GM18519 (cell line): Measurements from ENCODE around the gene STK11.

Experiments used
- ATAC-seq: cut with Tn5 transposase; IDR thresholded peaks from one replicate; pipeline ENCODE4 v1.9.1; 2021; ENCODE audit warnings: mild to moderate bottlenecking, moderate library complexity; ENCODE audit not compliant: unreplicated experiment, low FRiP score

Gene STK11

GRCh38 chr19:1223018-1223855 lies 17.7 kb downstream of the STK11 start:
- no peak for ATAC-seq

GRCh38 chr19:1224047-1224825 lies 18.7 kb downstream of the STK11 start:
- ATAC-seq = no peak

GRCh38 chr19:1224847-1225246 lies 19.3 kb downstream of the STK11 start:
- no peak for ATAC-seq

DNA sequence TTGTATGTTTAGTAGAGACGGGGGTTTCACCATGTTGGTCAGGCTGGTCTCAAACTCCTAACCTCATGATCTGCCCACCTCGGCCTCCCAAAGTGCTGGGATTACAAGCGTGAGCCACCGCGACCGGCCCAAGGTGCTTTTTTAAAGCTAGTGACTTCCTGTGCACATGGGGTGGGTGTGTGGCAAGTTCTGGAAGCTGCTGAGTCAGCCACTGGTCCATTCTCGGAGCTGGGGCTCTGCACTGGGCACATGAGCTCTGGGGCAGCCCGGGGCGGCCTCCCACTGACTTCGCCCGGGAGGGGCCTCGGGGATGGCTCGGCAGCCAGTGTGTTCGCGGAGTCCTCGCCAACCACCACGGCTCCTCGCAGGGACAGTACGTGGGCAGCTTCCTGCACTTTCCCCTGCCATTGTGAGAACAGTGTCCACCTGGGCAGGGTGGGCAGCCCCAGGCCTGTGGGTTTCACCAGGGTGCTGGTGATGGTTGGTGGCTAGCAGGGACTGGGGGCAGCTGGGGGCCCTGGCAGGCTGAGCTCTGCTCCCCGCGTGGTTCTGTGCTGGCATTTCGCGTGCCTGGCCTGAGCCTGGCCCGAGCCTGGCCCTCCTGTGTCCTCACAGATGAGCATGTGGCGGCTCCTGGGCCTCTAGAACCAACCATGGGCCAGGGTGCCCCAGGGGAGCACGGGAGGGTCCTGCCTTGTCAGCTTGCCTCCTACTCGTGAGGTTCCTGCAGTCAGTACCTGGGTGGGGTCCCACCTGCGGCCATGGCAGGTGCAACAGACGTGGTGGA lies 20.1 kb downstream of the STK11 start:
- ATAC-seq = no peak

DNA sequence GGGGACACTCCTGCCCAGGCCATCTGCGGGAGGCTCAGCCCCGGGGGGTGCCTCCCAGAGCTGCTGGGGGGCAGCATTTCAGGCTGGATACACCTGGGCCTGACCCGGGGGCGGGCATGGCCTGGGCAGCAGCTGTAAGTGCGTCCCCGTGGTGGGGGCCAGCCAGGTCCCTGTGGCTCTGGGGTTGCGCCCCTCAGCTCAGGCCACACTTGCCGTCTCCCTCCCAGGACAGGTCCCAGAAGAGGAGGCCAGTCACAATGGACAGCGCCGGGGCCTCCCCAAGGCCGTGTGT lies 20.6 kb downstream of the STK11 start:
- ATAC-seq = no peak

DNA sequence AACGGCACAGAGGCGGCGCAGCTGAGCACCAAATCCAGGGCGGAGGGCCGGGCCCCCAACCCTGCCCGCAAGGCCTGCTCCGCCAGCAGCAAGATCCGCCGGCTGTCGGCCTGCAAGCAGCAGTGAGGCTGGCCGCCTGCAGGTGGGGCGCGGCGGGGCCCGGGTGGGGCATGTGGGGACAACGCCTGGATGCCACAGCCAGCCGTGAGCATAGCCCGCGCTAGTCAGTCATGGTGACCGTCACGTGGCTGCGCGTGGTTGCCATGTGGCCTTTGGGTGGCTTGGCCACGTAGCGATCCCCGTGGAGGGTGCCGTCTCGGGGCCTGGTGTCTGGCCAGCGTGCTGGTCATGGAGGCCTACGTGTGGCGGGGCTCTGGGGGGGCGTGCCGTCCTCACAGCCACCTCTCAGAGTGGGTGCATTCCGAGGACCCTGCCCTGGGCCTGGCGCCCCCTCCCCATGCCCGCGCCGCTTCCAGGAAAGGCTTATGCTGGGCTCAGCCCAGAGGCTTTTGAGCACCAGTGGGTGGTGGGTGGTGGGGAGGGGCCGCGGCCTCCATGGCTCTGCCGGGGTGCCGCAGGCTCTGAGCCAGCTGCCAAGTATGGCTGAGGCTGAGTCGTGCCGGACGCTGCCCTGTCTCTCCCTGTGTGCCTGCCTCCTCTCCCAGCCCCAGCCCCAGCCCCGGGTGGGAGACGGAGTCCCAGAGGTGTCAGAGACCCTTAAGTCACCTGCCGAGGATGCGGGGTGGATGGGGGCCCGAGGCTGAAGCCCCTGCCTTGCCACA lies 21.1 kb downstream of the STK11 start:
- no peak for ATAC-seq

- ATAC-seq = no peak
Observed at GRCh38 chr19:1227304-1228054, 21.9 kb downstream of the STK11 start.

GRCh38 chr19:1228161-1228957 lies 22.8 kb downstream of the STK11 start:
- no peak for ATAC-seq

DNA sequence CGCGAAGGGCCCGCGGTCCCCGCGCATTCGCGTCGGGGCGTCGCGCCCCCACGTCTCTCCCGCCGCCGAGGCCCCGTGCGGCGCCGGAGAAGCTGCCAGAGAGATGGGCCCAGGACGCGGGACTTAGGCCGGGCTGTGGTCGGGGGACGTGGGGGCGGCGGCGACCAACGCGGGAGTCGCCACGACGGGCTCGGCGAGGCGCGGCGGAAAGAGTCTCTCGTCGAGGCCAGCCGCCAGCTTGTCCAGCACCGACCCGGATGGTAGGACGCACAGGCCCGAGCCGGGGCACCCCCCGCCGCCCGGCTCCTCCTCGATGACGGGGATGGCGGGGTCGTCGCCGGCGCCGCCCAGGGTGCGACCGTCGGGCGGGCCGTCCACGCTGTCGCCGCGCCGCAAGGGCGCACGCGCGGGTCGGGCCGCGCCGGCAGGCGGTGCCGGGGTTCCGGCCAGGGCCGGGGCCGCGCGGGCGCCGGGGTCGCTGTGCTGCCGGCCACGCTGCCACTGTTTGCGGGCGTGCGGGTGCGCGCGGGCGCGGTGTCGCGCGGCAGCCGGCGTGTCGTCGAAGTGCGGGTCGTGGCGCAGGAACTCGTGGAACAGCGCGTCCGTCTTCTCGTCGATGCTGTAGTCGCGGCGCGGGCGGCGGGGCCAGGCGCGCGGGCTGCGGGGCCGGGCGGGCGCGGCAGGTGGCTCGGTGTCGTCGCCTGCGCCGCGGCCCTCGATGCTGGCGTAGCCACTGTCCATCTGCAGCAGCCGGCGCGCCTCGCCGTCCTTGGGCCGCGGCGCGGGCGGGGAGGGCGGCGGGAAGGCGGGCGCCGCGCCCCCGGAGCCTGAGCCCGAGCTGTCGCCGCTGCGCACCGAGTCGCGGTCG lies 23.7 kb downstream of the STK11 start:
- no peak for ATAC-seq

- ATAC-seq = no peak
Observed at GRCh38 chr19:1229924-1230782, 24.6 kb downstream of the STK11 start.

GRCh38 chr19:1230783-1231489 lies 25.4 kb downstream of the STK11 start:
- no peak for ATAC-seq

- ATAC-seq = no peak
Observed at GRCh38 chr19:1231729-1232637, 26.4 kb downstream of the STK11 start.

DNA sequence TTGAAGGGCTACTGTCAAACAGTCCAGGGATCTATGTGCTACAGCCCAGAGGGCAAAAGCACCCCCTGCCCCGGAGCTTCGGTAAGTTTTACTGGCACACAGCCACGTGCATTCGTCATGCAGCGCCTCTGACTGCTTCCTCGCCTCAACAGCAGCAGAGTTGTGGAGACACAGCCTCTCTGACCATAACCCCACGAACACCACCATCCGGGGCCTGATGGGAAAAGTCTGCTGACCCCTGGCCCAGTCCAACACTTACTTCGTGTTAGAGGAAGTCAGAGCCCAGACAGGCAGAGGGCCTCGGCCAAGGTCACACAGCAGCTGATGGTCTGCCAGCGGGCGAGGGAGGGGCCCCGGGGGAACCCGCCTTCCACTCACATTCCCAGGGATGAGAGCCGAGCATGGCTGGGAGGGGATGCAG lies 27.1 kb downstream of the STK11 start:
- ATAC-seq = no peak

DNA sequence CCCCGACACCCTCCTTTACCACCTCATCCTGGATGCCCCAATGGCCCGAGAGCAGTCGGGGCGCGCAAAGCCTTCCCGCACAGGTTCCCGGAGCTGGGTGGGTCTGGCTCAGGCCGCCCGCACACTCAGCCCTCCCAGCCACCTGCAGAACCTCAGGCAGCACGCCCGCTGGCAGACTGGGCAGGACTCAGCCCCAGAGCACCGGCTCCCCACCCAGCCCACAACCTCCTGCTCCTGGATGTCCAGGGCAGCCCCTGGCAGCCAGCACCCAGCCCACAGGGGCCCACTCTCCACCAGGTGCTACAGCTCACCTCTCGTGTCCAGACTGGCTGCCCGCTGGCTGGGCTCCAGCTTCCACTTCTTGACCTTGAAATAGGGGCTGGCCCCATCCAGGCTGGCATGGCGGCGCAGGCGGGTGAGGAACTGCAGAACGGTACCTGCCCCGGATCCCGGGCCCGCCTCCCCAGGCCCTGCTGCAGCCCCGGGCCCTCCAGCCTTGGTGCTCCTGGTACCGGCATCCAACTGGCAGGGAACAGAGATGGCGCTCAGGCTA lies 27.6 kb downstream of the STK11 start:
- no peak for ATAC-seq
